ENCODE results near the gene MYH11. TPM values are rescaled to one million over a fixed set of nuclear protein-coding genes. Genes with fewer than 3 reads are reported as not detected.
A peak's percentile ranks its signal among the peaks of the same experiment; 100 is the strongest.

Gene MYH11
- total and polyA plus RNA-seq, 8 donors, result 1.6 to 24.7 (median 5.0) TPM

- intact Hi-C loops (cut with DNase I), result no loop called here
- H3K4me1 ChIP-seq, result no peaks in the 10 kb centered on the region
- no peak for TF ChIP-seq CTCF (IDR thresholded peaks at IDR 0.05)
- no peak overlapping the region for H3K4me3 ChIP-seq
- DNase-seq (no peak), FAIRE-seq (no peak), ATAC-seq (no peak)
- no peaks in the 10 kb centered on the region for H3K36me3 ChIP-seq
- no peaks in the 10 kb centered on the region for H3K9me3 ChIP-seq
- H3K27ac ChIP-seq, result no peak overlapping the region
- H3K27me3 ChIP-seq, result no peaks in the 10 kb centered on the region
- 31 to 45% methylated on average over 1 of the region's 1 CpG for WGBS, 2 donors
Measured at GRCh38 chr16:15743657-15744056, 113.2 kb downstream of the MYH11 start.

- H3K9me3 ChIP-seq, result no peaks in the 10 kb centered on the region
- no peak overlapping the region for H3K4me3 ChIP-seq
- intact Hi-C loops (cut with DNase I), result no loop called here
- no peaks in the 10 kb centered on the region for H3K27me3 ChIP-seq
- no peaks in the 10 kb centered on the region for H3K4me1 ChIP-seq
- DNase-seq, result no peak
- H3K27ac ChIP-seq, result no peak overlapping the region
- 83 to 90% methylated on average over 2 of the region's 2 CpGs for WGBS, 2 donors
- no peak for FAIRE-seq
- TF ChIP-seq CTCF (IDR thresholded peaks at IDR 0.05), result no peak
- no peak for ATAC-seq
- H3K36me3 ChIP-seq, result no peaks in the 10 kb centered on the region
Measured at GRCh38 chr16:15742716-15743115, 114.1 kb downstream of the MYH11 start.

GRCh38 chr16:15741207-15741871 is 115.5 kb downstream of the MYH11 start:
- Histone ChIP-seq H3K4me3 (no peak overlapping the region), H3K36me3 (no peaks in the 10 kb centered on the region), H3K9me3 (no peaks in the 10 kb centered on the region), H3K27me3 (no peaks in the 10 kb centered on the region), H3K4me1 (no peaks in the 10 kb centered on the region), H3K27ac (no peak overlapping the region)
- ATAC-seq (no peak), DNase-seq (peak in 1 of 6 donors; percentile 39), FAIRE-seq (no peak)
- 92 to 93% methylated on average over 13 of the region's 13 CpGs for WGBS, 2 donors
- intact Hi-C loops (cut with DNase I), result no loop called here
- no peak for TF ChIP-seq CTCF (IDR thresholded peaks at IDR 0.05)

GRCh38 chr16:15739950-15740349 is 116.9 kb downstream of the MYH11 start:
- Histone ChIP-seq H3K27me3 (no peaks in the 10 kb centered on the region), H3K27ac (no peak overlapping the region), H3K36me3 (no peaks in the 10 kb centered on the region), H3K4me3 (no peak overlapping the region), H3K4me1 (no peaks in the 10 kb centered on the region), H3K9me3 (no peaks in the 10 kb centered on the region)
- no peak for FAIRE-seq
- 84 to 87% methylated on average over 6 of the region's 6 CpGs for WGBS, 2 donors
- intact Hi-C loops (cut with DNase I), result no loop called here
- no peak for ATAC-seq
- no peak for TF ChIP-seq CTCF (IDR thresholded peaks at IDR 0.05)
- no peak for DNase-seq

- Histone ChIP-seq H3K9me3 (no peaks in the 10 kb centered on the region), H3K36me3 (no peaks in the 10 kb centered on the region), H3K27ac (no peak overlapping the region), H3K4me1 (no peaks in the 10 kb centered on the region), H3K4me3 (no peak overlapping the region), H3K27me3 (no peaks in the 10 kb centered on the region)
- no peak for DNase-seq
- FAIRE-seq, result no peak
- no peak for TF ChIP-seq CTCF (IDR thresholded peaks at IDR 0.05)
- intact Hi-C loops (cut with DNase I), result no loop called here
- no peak for ATAC-seq
- 87 to 92% methylated on average over 2 of the region's 2 CpGs for WGBS, 2 donors
Measured at GRCh38 chr16:15739464-15739863, 117.4 kb downstream of the MYH11 start.

Data from pancreas (tissue), 10 donors.